Naive B cell (primary cell): ENCODE measurements around the gene UCN. TPM values are rescaled to one million over a fixed set of nuclear protein-coding genes. Genes with fewer than 3 reads are reported as not detected.
A peak's percentile ranks its signal among the peaks of the same experiment; 100 is the strongest.
"Not testable (repeated sequence)": the region's sequence is repeated elsewhere in the genome, so short reads cannot be mapped to it uniquely, and the experiment has no call there.

Experiments used
- ATAC-seq, 2 donors: fragments of 150-1000 bp; cut with Tn5 transposase; 2 replicates each; pipeline ENCODE4 v1.10.0; 2021; ENCODE audit warnings: low read depth in 2 of 2, mild to moderate bottlenecking in 2 of 2, moderate library complexity in 2 of 2
- DNase-seq: peaks from one replicate; pipeline ENCODE4 v3.0.0; 2022
- H3K27ac Mint-ChIP-seq, 6 donors: one replicate each; pipeline ENCODE4 v1.8.0; 2020 to 2022; ENCODE audit warnings: mild to moderate bottlenecking in 6 of 6, mixed read lengths in 6 of 6, moderate library complexity in 5 of 6, inconsistent platforms in 2 of 6
- H3K27me3 Mint-ChIP-seq, 3 donors: one replicate each; pipeline ENCODE4 v1.8.0; 2021 to 2022; ENCODE audit warnings: mixed read lengths in 3 of 3, mild to moderate bottlenecking in 1 of 3
- H3K36me3 Mint-ChIP-seq, 2 donors: one replicate each; pipeline ENCODE4 v1.8.0; 2020 to 2022; ENCODE audit warnings: mixed read lengths in 2 of 2, inconsistent platforms in 1 of 2, mild to moderate bottlenecking in 1 of 2
- H3K4me1 Mint-ChIP-seq, 3 donors: one replicate each; pipeline ENCODE4 v1.8.0; 2020 to 2022; ENCODE audit warnings: mixed read lengths in 3 of 3, inconsistent platforms in 1 of 3, mild to moderate bottlenecking in 1 of 3, moderate library complexity in 1 of 3
- H3K4me3 Mint-ChIP-seq, 8 donors: one replicate each; pipeline ENCODE4 v1.8.0; 2020 to 2022; ENCODE audit warnings: mild to moderate bottlenecking in 8 of 8, mixed read lengths in 8 of 8, moderate library complexity in 8 of 8, inconsistent platforms in 2 of 8
- H3K9me3 Mint-ChIP-seq, 7 donors: one replicate each; pipeline ENCODE4 v1.8.0; 2020 to 2022; ENCODE audit warnings: mixed read lengths in 7 of 7, mild to moderate bottlenecking in 5 of 7, inconsistent platforms in 2 of 7, moderate library complexity in 1 of 7
- polyA plus RNA-seq, 6 donors: library from polyadenylated mRNA; unstranded; fragments of 300-500 nt; fragmentation: Illumina TruSeq; gene quantifications; one replicate each; pipeline ENCODE4 v1.2.3, GENCODE V29; 2021; ENCODE audit warnings: low read depth in 6 of 6

Gene UCN
- polyA plus RNA-seq, 6 donors from 2014 or later = 0.55 to 1.4 (median 0.91) TPM; not detected in 2

DNA sequence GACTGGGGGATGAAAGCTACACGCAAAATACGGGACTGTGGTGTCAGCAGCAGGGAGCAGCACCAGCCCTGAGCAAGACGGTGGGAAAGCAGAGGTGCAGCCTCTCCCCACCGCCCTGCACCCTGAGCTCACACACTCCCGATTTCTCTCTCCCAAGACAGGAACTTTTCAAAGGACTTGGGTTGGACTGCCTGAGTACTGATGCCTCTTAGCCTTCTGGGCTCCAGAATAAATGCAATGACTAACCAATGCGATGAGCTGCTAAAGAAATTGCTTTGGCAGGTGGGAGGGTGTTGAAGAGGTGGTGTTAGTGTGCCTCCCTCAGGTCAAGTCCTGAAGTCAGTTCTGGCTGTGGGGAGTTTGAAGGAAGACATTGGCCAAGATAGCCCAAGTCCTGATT is 16.4 kb downstream of the UCN start:
- H3K27ac Mint-ChIP-seq = peak overlapping the region in 1 of 6 donors; percentile 76
- H3K27me3 Mint-ChIP-seq = peaks cover 0 to 16% (median 13%) of the 10 kb centered on the region in 3 donors
- no peak for DNase-seq
- no peak overlapping the region for H3K4me3 Mint-ChIP-seq
- no peaks in the 10 kb centered on the region for H3K36me3 Mint-ChIP-seq
- H3K4me1 Mint-ChIP-seq = peaks cover 0 to 10% (median 0%) of the 10 kb centered on the region in 3 donors
- H3K9me3 Mint-ChIP-seq = no peaks in the 10 kb centered on the region
- no peak for ATAC-seq

- DNase-seq = peak; percentile 17
- H3K27me3 Mint-ChIP-seq = peaks cover under 1 to 9% (median 7%) of the 10 kb centered on the region in 3 donors
Observed at GRCh38 chr2:27290549-27290948, 17.7 kb downstream of the UCN start.

GRCh38 chr2:27288610-27289009 is 19.6 kb downstream of the UCN start:
- H3K9me3 Mint-ChIP-seq = no peaks in the 10 kb centered on the region
- H3K4me3 Mint-ChIP-seq = no peak overlapping the region
- no peak for DNase-seq
- no peaks in the 10 kb centered on the region for H3K36me3 Mint-ChIP-seq
- no peak overlapping the region for H3K27ac Mint-ChIP-seq
- peaks cover 6 to 16% (median 8%) of the 10 kb centered on the region in 3 donors for H3K27me3 Mint-ChIP-seq
- no peak for ATAC-seq
- H3K4me1 Mint-ChIP-seq = peaks cover 0 to 10% (median 0%) of the 10 kb centered on the region in 3 donors

More at GRCh38 chr2:27290549-27290948, 17.7 kb downstream of the UCN start:
- H3K9me3 Mint-ChIP-seq = no peaks in the 10 kb centered on the region
- H3K27ac Mint-ChIP-seq = peak overlapping the region in 1 of 6 donors; percentile 84
- H3K4me1 Mint-ChIP-seq = peaks cover 0 to 10% (median 0%) of the 10 kb centered on the region in 3 donors
- H3K4me3 Mint-ChIP-seq = no peak overlapping the region
- ATAC-seq = peak; percentile 47 to 73
- H3K36me3 Mint-ChIP-seq = no peaks in the 10 kb centered on the region

DNA sequence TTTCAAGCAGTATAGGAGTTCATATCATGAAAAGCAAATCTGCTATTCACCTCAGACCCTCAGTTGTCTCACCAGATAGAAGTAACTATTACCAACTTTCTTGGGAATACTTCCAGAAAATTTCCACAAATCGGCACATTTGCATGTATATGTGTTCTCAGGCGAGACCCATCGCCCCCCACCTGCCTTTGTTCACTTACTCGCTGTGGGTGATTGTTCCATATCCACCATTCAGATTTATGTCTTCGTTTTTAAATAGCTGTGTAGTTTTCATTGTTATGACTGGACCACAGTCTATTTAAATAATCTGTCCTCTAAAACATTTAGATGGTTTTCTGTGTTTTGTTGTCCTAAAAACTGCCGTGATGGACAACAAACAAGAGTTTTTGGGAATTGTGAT is 22.8 kb downstream of the UCN start:
- ATAC-seq = no peak
- H3K27me3 Mint-ChIP-seq = peaks cover 11 to 41% (median 20%) of the 10 kb centered on the region in 3 donors
- no peak for DNase-seq
- H3K27ac Mint-ChIP-seq = no peak overlapping the region
- peaks cover 0 to 3% (median 0%) of the 10 kb centered on the region in 3 donors for H3K4me1 Mint-ChIP-seq
- H3K4me3 Mint-ChIP-seq = no peak overlapping the region
- no peaks in the 10 kb centered on the region for H3K36me3 Mint-ChIP-seq
- no peaks in the 10 kb centered on the region for H3K9me3 Mint-ChIP-seq

DNA sequence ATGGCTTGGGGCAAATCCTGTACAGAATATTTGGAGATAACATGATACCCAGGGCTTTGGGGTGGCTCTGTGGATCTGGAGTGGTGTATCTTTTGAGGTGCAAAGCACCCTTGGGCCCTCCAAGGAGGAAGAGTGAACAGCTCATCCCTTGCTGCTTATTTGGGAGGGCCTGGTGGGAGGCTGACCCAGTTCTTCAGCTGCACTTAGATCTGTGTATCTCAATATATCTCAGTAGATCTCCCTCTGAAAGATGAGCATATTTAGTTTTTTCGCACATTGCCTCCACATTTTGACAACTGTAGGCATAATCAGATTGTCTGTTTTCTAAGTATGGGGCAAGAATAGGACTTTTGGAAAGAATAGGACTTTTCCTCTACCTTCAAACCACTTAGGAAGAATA is 23.2 kb downstream of the UCN start:
- no peaks in the 10 kb centered on the region for H3K36me3 Mint-ChIP-seq
- H3K9me3 Mint-ChIP-seq = no peaks in the 10 kb centered on the region
- H3K27me3 Mint-ChIP-seq = peaks cover 13 to 41% (median 20%) of the 10 kb centered on the region in 3 donors
- no peak overlapping the region for H3K27ac Mint-ChIP-seq
- no peak overlapping the region for H3K4me3 Mint-ChIP-seq
- ATAC-seq = no peak
- peaks cover 0 to under 1% (median under 1%) of the 10 kb centered on the region in 3 donors for H3K4me1 Mint-ChIP-seq
- no peak for DNase-seq

DNA sequence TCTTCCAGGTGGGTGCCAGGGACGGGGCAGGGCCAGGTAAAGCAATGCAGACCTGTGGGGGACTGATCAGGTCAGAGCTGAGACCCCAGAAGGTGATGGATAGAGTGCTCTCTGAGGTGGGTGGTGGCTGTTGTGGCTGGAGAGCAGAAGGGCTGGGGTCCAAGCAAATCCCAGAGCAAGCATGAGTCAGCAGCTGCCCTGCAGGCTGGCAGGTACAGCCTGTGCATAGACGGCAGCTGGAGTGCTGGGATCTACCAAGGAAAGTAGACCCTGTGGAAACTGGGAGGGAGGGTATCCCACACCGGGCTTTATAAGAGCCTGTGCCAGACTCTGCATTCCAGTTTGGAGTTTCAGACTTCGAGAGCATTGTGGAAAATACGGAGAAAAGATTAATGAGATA is 25.4 kb downstream of the UCN start:
- DNase-seq (no peak), ATAC-seq (no peak)
- peaks cover 16 to 37% (median 17%) of the 10 kb centered on the region in 3 donors for H3K27me3 Mint-ChIP-seq
- H3K4me3 Mint-ChIP-seq = no peak overlapping the region
- H3K9me3 Mint-ChIP-seq = no peaks in the 10 kb centered on the region
- H3K36me3 Mint-ChIP-seq = no peaks in the 10 kb centered on the region
- peaks cover 6% of the 10 kb centered on the region in 3 donors for H3K4me1 Mint-ChIP-seq
- H3K27ac Mint-ChIP-seq = no peak overlapping the region

GRCh38 chr2:27281855-27282559 is 26.2 kb downstream of the UCN start, which contains the start of gene TRIM54:
TRIM54 (plus strand) TSS chr2:27282429; CDS start chr2:27282732, 303 bp downstream.
- ATAC-seq (no peak), DNase-seq (no peak)
- H3K27ac Mint-ChIP-seq = peak within 1 kb of the TSS in 1 of 6 donors; percentile 64
- no peak within 1 kb of the TSS for H3K4me3 Mint-ChIP-seq
- H3K27me3 Mint-ChIP-seq = peaks cover 20 to 33% (median 25%) of the 10 kb centered on the region in 3 donors
- peaks cover 6% of the 10 kb centered on the region in 3 donors for H3K4me1 Mint-ChIP-seq
- no peaks in the 10 kb centered on the region for H3K9me3 Mint-ChIP-seq
- H3K36me3 Mint-ChIP-seq = no peaks in the 10 kb centered on the region

- Mint-ChIP-seq H3K4me1 (peaks cover 6% of the 10 kb centered on the region in 3 donors), H3K27ac (no peak overlapping the region), H3K4me3 (no peak overlapping the region), H3K36me3 (no peaks in the 10 kb centered on the region), H3K27me3 (peaks cover 23 to 37% (median 25%) of the 10 kb centered on the region in 3 donors), H3K9me3 (no peaks in the 10 kb centered on the region)
- ATAC-seq = no peak
- DNase-seq = no peak
Observed at GRCh38 chr2:27281442-27281841, 26.8 kb downstream of the UCN start.

- peaks cover 6% of the 10 kb centered on the region in 3 donors for H3K4me1 Mint-ChIP-seq
Observed at GRCh38 chr2:27280826-27281225, 27.4 kb downstream of the UCN start.

DNA sequence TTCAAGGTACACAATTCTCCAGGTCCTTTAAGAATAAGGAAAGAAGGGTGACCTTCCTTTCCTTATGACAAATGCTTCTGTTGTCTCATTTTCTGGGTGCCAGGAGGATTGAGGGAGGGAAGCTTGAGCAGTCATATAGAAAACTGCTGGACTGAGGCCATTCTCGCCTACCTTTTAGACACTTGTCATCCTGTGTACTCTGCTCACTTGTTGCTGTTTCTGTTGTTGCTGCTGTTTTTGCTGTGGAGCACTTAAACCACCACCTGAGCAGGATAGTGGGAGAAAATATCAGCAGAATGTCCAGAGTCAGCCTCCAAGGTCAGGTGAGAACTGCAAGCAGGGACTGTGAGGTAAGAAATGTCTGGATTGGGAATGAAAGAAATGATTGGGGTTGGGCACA is 30.2 kb downstream of the UCN start:
- no peak overlapping the region for H3K27ac Mint-ChIP-seq
- H3K36me3 Mint-ChIP-seq = no peaks in the 10 kb centered on the region
- peaks cover 0 to 1% (median 0%) of the 10 kb centered on the region in 7 donors for H3K9me3 Mint-ChIP-seq
- H3K4me1 Mint-ChIP-seq = peaks cover 6% of the 10 kb centered on the region in 3 donors
- DNase-seq = no peak
- H3K27me3 Mint-ChIP-seq = peaks cover 21 to 46% (median 43%) of the 10 kb centered on the region in 3 donors
- no peak overlapping the region for H3K4me3 Mint-ChIP-seq
- ATAC-seq = no peak

More at GRCh38 chr2:27280826-27281225, 27.4 kb downstream of the UCN start:
- H3K27me3 Mint-ChIP-seq = peaks cover 24 to 40% (median 25%) of the 10 kb centered on the region in 3 donors
- DNase-seq (no peak), ATAC-seq (no peak)
- H3K36me3 Mint-ChIP-seq = no peaks in the 10 kb centered on the region
- H3K27ac Mint-ChIP-seq = peak overlapping the region in 1 of 6 donors; percentile 66
- peak overlapping the region in 1 of 8 donors; percentile 60 for H3K4me3 Mint-ChIP-seq
- H3K9me3 Mint-ChIP-seq = no peaks in the 10 kb centered on the region

- no peak within 1 kb of the TSS for H3K27ac Mint-ChIP-seq
- H3K4me3 Mint-ChIP-seq = no peak within 1 kb of the TSS
- peaks cover 6% of the 10 kb centered on the region in 3 donors for H3K4me1 Mint-ChIP-seq
Observed at GRCh38 chr2:27275211-27276150, 32.8 kb downstream of the UCN start, which contains the start of gene DNAJC5G. DNAJC5G (plus strand) TSS chr2:27275433; CDS start chr2:27276729, 1,296 bp downstream.

GRCh38 chr2:27272537-27273522 is 35.4 kb downstream of the UCN start:
- H3K4me1 Mint-ChIP-seq, H3K27ac Mint-ChIP-seq, H3K9me3 Mint-ChIP-seq, ATAC-seq, H3K4me3 Mint-ChIP-seq, H3K36me3 Mint-ChIP-seq, DNase-seq: not testable (repeated sequence)
- peaks cover 24 to 38% (median 34%) of the 10 kb centered on the region in 3 donors for H3K27me3 Mint-ChIP-seq

More at GRCh38 chr2:27275211-27276150, 32.8 kb downstream of the UCN start, which contains the start of gene DNAJC5G:
- Mint-ChIP-seq H3K27me3 (peaks cover 24 to 32% (median 28%) of the 10 kb centered on the region in 3 donors), H3K9me3 (peaks cover 0 to 1% (median 0%) of the 10 kb centered on the region in 7 donors), H3K36me3 (no peaks in the 10 kb centered on the region)
- ATAC-seq = no peak
- DNase-seq = no peak
